Activated CD4-positive, CD25-positive, alpha-beta regulatory T cell treated with anti-CD3 and anti-CD28 coated beads, Interleukin-2, amount 50 U/mL, for 72 hours (primary cell): ENCODE measurements around the gene OR9Q1.
"Not testable (repeated sequence)": the region's sequence is repeated elsewhere in the genome, so short reads cannot be mapped to it uniquely, and the experiment has no call there.

Experiments used
- DNase-seq: peaks from one replicate; pipeline ENCODE4 v3.0.0; 2021

The OR9Q1 gene

GRCh38 chr11:58135171-58135570 is 111.5 kb downstream of the OR9Q1 start:
- no peak for DNase-seq

- no peak for DNase-seq
Observed at GRCh38 chr11:58142761-58143160, 119.1 kb downstream of the OR9Q1 start.

GRCh38 chr11:58152781-58153180 is 129.1 kb downstream of the OR9Q1 start:
- DNase-seq, result no peak

GRCh38 chr11:58164389-58164788 is 140.7 kb downstream of the OR9Q1 start:
- no peak for DNase-seq

GRCh38 chr11:58164990-58165389 is 141.3 kb downstream of the OR9Q1 start:
- DNase-seq, result no peak

- DNase-seq, result no peak
Observed at GRCh38 chr11:58165504-58166106, 141.9 kb downstream of the OR9Q1 start.

- DNase-seq, result no peak
Observed at GRCh38 chr11:58177409-58178054, 153.9 kb downstream of the OR9Q1 start.

- no peak for DNase-seq
Observed at GRCh38 chr11:58178444-58178843, 154.8 kb downstream of the OR9Q1 start.

- no peak for DNase-seq
Observed at GRCh38 chr11:58179648-58180047, 156.0 kb downstream of the OR9Q1 start.

- no peak for DNase-seq
Observed at GRCh38 chr11:58186938-58187337, 163.3 kb downstream of the OR9Q1 start.

- no peak for DNase-seq
Observed at GRCh38 chr11:58188770-58189169, 165.1 kb downstream of the OR9Q1 start, which contains the start of gene OR9Q2. OR9Q2 (plus strand) TSS chr11:58189070; CDS start chr11:58190491, 1,421 bp downstream.

- DNase-seq, result no peak
Observed at GRCh38 chr11:58192229-58192628, 168.5 kb downstream of the OR9Q1 start.

GRCh38 chr11:58193391-58193790 is 169.7 kb downstream of the OR9Q1 start:
- no peak for DNase-seq

GRCh38 chr11:58195939-58196338 is 172.3 kb downstream of the OR9Q1 start:
- no peak for DNase-seq

- no peak for DNase-seq
Observed at GRCh38 chr11:58199271-58199670, 175.6 kb downstream of the OR9Q1 start.

GRCh38 chr11:58204042-58204441 is 180.4 kb downstream of the OR9Q1 start, which contains the start of gene OR1S2:
OR1S2 (minus strand) TSS chr11:58204142; CDS start chr11:58204142, 0 bp downstream.
- no peak for DNase-seq

GRCh38 chr11:58212420-58212819 is 188.7 kb downstream of the OR9Q1 start, which contains the start of gene OR1S1:
OR1S1 (plus strand) TSS chr11:58212720.
- not testable (repeated sequence) for DNase-seq

- DNase-seq, result no peak
Observed at GRCh38 chr11:58216476-58216875, 192.8 kb downstream of the OR9Q1 start.

GRCh38 chr11:58222721-58223120 is 199.0 kb downstream of the OR9Q1 start:
- DNase-seq, result no peak

GRCh38 chr11:58227956-58228615 is 204.4 kb downstream of the OR9Q1 start:
- DNase-seq, result no peak
